GM12865 (cell line): ENCODE data around the gene CHST6.

Experiments used
- DNase-seq: peaks from one replicate; pipeline ENCODE4 v3.0.0; 2010; ENCODE audit warnings: low read depth
- H3K4me3 ChIP-seq: 2 replicates; pipeline ENCODE4 v1.5.1; 2011; ENCODE audit warnings: mild to moderate bottlenecking, low read depth, low read length, control low read depth
- CTCF ChIP-seq: IDR thresholded peaks from 2 replicates; pipeline ENCODE4 v1.5.1; 2011; ENCODE audit warnings: low read length, control low read depth, low read depth, inconsistent platforms; ENCODE audit not compliant: insufficient read depth; ENCODE audit errors: missing control alignments

Gene CHST6

GRCh38 chr16:75481475-75481874, 13.8 kb downstream of the CHST6 start:
- no peak for DNase-seq
- no peak for TF ChIP-seq CTCF

GRCh38 chr16:75479421-75479990, 15.7 kb downstream of the CHST6 start:
- no peak for TF ChIP-seq CTCF
- H3K4me3 ChIP-seq = no peak overlapping the region
- DNase-seq = no peak

More at GRCh38 chr16:75481475-75481874, 13.8 kb downstream of the CHST6 start:
- no peak overlapping the region for H3K4me3 ChIP-seq

GRCh38 chr16:75478480-75479345, 16.5 kb downstream of the CHST6 start:
- H3K4me3 ChIP-seq = no peak overlapping the region
- DNase-seq = no peak
- TF ChIP-seq CTCF = no peak

- no peak overlapping the region for H3K4me3 ChIP-seq
- DNase-seq = no peak
- no peak for TF ChIP-seq CTCF
Observed at GRCh38 chr16:75477680-75478473, 17.4 kb downstream of the CHST6 start.

GRCh38 chr16:75476817-75477216, 18.4 kb downstream of the CHST6 start:
- H3K4me3 ChIP-seq = no peak overlapping the region
- no peak for DNase-seq
- no peak for TF ChIP-seq CTCF

GRCh38 chr16:75475420-75475847, 19.8 kb downstream of the CHST6 start:
- no peak for TF ChIP-seq CTCF
- no peak overlapping the region for H3K4me3 ChIP-seq
- DNase-seq = no peak
